Activated B cell treated with CpG ODN at 0.5 μM for 24 hours (primary cell): ENCODE measurements around the gene DKC1. TPM values are rescaled to one million over a fixed set of nuclear protein-coding genes. Genes with fewer than 3 reads are reported as not detected.

Experiments
- ATAC-seq: fragments of 200-7000 bp; cut with Tn5 transposase; one replicate; pipeline ENCODE4 v1.10.0; 2021; ENCODE audit warnings: low read depth, mild to moderate bottlenecking, moderate library complexity
- CTCF ChIA-PET: fragments of 350-600 bp; sonication (Branson Sonifier 250); formaldehyde crosslinking; loops from one replicate; lab custom pipeline; 2021; ENCODE audit warnings: antibody characterized with exemption; lab: Charles Lee
- POLR2A ChIA-PET: fragments of 350-600 bp; sonication (Branson Sonifier 250); formaldehyde crosslinking; loops from one replicate; lab custom pipeline; 2021; ENCODE audit warnings: antibody characterized with exemption; lab: Charles Lee
- DNase-seq: peaks from one replicate; pipeline ENCODE4 v3.0.0; 2022
- H3K27ac Mint-ChIP-seq: one replicate; pipeline ENCODE4 v1.8.0; 2020; ENCODE audit warnings: mixed read lengths
- H3K27me3 Mint-ChIP-seq: one replicate; pipeline ENCODE4 v1.8.0; 2021; ENCODE audit warnings: mixed read lengths
- H3K36me3 Mint-ChIP-seq: one replicate; pipeline ENCODE4 v1.8.0; 2021; ENCODE audit warnings: low read depth, mixed read lengths
- H3K4me1 Mint-ChIP-seq: one replicate; pipeline ENCODE4 v1.8.0; 2021; ENCODE audit warnings: mixed read lengths
- H3K4me3 Mint-ChIP-seq: one replicate; pipeline ENCODE4 v1.8.0; 2020; ENCODE audit warnings: mild to moderate bottlenecking, mixed read lengths
- H3K9me3 Mint-ChIP-seq: one replicate; pipeline ENCODE4 v1.8.0; 2020; ENCODE audit warnings: mixed read lengths
- intact Hi-C: fragments of 100-400 bp; cut with micrococcal nuclease; formaldehyde crosslinking; loops from one replicate; pipeline ENCODE4 v1.15.1; 2024
- total RNA-seq: library from RNA; stranded (reverse); gene quantifications from 2 replicates; pipeline ENCODE4 v1.2.3, GENCODE V29; 2022
- TF ChIP-seq, protein P1 (sequence below): fragments of 200-600 bp; IDR thresholded peaks from one replicate; pipeline ENCODE4 v1.8.0; 2022; ENCODE audit warnings: antibody characterized with exemption, mild to moderate bottlenecking

DKC1 gene
- 93.5 and 105 TPM in 2 replicates for total RNA-seq

DNA sequence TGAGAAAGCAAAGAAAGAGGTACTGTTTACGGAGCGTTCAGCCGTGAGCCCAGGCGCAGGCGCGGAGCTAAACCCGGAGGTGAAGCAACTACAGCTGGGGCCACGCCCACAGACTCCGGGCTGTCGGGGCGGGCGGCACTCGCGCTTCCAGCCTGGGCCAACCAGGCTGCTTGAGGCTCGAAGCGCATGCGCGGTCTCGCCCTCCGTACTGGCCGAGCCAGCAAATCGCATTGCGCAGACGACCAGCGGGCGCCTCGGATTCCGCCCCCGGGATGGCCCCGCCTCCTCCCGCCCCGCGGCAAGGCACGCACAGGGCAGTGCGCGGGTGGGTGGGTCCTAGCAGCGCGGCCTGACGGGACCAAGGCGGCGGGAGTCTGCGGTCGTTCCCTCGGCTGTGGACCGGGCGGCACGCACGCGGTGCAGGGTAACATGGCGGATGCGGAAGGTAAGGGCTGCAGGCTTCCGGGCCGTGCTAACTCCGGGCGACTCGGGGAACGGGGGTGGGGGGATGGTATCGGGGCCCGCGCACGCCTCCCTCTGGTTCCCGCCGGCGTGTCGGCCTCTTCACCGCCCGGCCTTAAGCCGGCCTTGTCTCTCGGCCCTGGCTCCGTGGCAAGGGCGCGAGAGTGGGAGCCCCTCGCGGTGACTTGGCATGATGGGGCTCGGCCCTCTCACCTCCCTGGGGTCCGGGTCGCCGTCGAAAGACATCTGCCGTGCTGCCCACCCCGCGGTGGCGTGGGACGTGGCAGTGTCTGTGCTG lies at the start of gene DKC1:
Gene DKC1, plus strand, starts transcription at position 328 of the 760 bp plus-strand sequence. Its CDS starts 102 bp downstream, at position 430.
- H3K4me3 Mint-ChIP-seq: peak within 1 kb of the TSS; percentile 89

DNA sequence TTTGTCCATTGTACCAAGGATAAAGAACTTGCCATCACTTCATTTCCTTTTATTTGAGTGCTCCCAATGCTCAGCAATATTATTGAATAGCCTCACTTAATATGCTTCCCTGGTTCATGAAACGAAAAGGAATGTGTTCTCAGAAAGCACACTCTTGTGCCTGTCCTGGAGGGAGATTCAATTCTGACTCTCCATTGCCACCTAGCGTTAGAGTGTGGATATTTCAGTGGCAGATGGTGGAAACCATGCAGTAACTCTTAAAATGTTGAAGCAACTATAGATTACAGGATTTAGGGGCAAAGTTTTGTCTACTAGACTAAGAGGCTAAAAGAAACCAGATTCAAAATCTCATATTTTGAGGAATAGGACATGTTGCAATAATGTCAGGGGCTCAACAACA lies 47.7 kb upstream of the DKC1 start:
- intact Hi-C loops: loop anchor here (1.0 kb wide), 2 partner anchors 33 to 126 kb away; no protein-coding TSS in a partner anchor
- ChIA-PET POLR2A (no interaction called here), CTCF (no interaction called here)
- H3K4me3 Mint-ChIP-seq: no peak overlapping the region
- H3K9me3 Mint-ChIP-seq: no peaks in the 10 kb centered on the region
- peaks cover 52% of the 10 kb centered on the region for H3K4me1 Mint-ChIP-seq
- H3K27me3 Mint-ChIP-seq: no peaks in the 10 kb centered on the region
- no peak overlapping the region for H3K27ac Mint-ChIP-seq
- DNase-seq (no peak), ATAC-seq (peak; percentile 67)
- TF ChIP-seq, protein P1, sequence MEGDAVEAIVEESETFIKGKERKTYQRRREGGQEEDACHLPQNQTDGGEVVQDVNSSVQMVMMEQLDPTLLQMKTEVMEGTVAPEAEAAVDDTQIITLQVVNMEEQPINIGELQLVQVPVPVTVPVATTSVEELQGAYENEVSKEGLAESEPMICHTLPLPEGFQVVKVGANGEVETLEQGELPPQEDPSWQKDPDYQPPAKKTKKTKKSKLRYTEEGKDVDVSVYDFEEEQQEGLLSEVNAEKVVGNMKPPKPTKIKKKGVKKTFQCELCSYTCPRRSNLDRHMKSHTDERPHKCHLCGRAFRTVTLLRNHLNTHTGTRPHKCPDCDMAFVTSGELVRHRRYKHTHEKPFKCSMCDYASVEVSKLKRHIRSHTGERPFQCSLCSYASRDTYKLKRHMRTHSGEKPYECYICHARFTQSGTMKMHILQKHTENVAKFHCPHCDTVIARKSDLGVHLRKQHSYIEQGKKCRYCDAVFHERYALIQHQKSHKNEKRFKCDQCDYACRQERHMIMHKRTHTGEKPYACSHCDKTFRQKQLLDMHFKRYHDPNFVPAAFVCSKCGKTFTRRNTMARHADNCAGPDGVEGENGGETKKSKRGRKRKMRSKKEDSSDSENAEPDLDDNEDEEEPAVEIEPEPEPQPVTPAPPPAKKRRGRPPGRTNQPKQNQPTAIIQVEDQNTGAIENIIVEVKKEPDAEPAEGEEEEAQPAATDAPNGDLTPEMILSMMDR: no peak
- peaks cover 25% of the 10 kb centered on the region for H3K36me3 Mint-ChIP-seq

More for the DNA sequence above, at the start of gene DKC1:
- ChIA-PET CTCF (interaction anchor here (3.0 kb wide), 1 partner anchor 13 kb away, joined by 27 read pairs; the partner anchor contains the start of gene GAB3), POLR2A (interaction anchor here (0.8 to 2.0 kb wide), 9 partner anchors 9 to 453 kb away, joined by 3 to 22 read pairs (median 5); partner anchors contain the start of genes GAB3, IKBKG, MPP1 and VBP1)
- Mint-ChIP-seq H3K36me3 (peaks cover 28% of the 10 kb centered on the region), H3K27ac (peak within 1 kb of the TSS; percentile 92), H3K27me3 (no peaks in the 10 kb centered on the region), H3K9me3 (no peaks in the 10 kb centered on the region), H3K4me1 (peaks cover 17% of the 10 kb centered on the region)
- ATAC-seq: peak; percentile 87
- peak; percentile 87 for DNase-seq
- intact Hi-C loops: loop anchor here (1.0 kb wide), 4 partner anchors 11 to 215 kb away; partner anchors contain the start of genes GAB3, IKBKG and MPP1
- TF ChIP-seq, protein P1: no peak

DNA sequence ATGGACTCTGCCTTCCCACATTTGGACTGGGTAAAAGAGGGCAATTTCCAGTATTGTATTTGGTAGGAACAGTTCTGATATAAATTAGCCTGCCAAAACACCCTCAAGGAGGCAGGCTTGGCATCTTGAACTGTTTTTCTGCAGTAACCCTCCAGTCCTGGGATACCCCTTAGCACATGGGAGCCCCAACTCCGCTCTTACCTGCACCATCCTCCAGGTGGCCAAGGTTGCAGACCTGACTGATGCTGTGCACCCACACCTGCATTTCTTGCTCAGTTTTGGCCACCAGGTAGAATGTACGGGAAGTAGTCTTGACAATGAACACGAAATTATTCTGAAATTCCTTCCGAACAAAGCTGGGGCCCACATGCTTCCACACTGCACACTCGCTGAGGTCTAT lies 46.8 kb upstream of the DKC1 start:
- Mint-ChIP-seq H3K4me1 (peaks cover 47% of the 10 kb centered on the region), H3K27ac (no peak overlapping the region), H3K36me3 (peaks cover 23% of the 10 kb centered on the region), H3K4me3 (no peak overlapping the region), H3K27me3 (no peaks in the 10 kb centered on the region), H3K9me3 (no peaks in the 10 kb centered on the region)
- DNase-seq (no peak), ATAC-seq (no peak)
- intact Hi-C loops: loop anchor here (1.0 kb wide), 2 partner anchors 32 to 125 kb away; no protein-coding TSS in a partner anchor
- POLR2A ChIA-PET: no interaction called here
- TF ChIP-seq, protein P1: no peak
- CTCF ChIA-PET: interaction anchor here (4.7 kb wide), 1 partner anchor 32 kb away, joined by 32 read pairs; no protein-coding TSS in a partner anchor

DNA sequence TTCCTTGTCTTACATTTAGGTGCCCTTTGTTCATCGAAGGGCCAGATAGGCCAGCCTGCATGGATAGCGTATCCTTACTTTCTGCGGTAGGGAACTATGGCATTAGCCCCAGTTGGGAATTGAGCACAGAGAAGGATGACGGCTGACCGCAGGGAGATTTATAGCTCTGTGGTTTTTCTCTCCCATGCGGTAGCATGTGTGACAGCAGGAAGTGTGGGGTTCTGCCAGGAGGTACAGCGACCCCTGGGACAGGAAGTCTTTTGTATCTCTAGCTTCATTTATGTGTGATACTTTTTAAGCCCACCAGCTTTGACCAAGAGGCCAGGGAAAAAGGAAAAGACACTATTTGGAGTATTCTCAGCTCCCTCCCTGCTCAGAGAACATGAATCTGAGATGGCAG lies 44.8 kb upstream of the DKC1 start:
- Mint-ChIP-seq H3K9me3 (no peaks in the 10 kb centered on the region), H3K4me3 (peak overlapping the region; percentile 36), H3K36me3 (peaks cover 7% of the 10 kb centered on the region), H3K27ac (peak overlapping the region; percentile 71), H3K27me3 (no peaks in the 10 kb centered on the region), H3K4me1 (peaks cover 39% of the 10 kb centered on the region)
- intact Hi-C loops: no loop called here
- CTCF ChIA-PET: interaction anchor here (1.0 to 4.7 kb wide), 3 partner anchors 20 to 34 kb away, joined by 3 to 32 read pairs (median 3); no protein-coding TSS in a partner anchor
- POLR2A ChIA-PET: interaction anchor here (0.6 to 1.7 kb wide), 5 partner anchors 15 to 33 kb away, joined by 3 to 6 read pairs (median 5); partner anchors contain the start of gene GAB3
- DNase-seq (no peak), ATAC-seq (no peak)
- TF ChIP-seq, protein P1: no peak
